Activated naive CD4-positive, alpha-beta T cell (primary cell): ENCODE data around the gene CXCL12.

Source experiments
- DNase-seq, 4 experiments: peaks; one replicate each; lab custom pipeline; 2025; lab: John Stamatoyannopoulos, UW

CXCL12 gene

DNA sequence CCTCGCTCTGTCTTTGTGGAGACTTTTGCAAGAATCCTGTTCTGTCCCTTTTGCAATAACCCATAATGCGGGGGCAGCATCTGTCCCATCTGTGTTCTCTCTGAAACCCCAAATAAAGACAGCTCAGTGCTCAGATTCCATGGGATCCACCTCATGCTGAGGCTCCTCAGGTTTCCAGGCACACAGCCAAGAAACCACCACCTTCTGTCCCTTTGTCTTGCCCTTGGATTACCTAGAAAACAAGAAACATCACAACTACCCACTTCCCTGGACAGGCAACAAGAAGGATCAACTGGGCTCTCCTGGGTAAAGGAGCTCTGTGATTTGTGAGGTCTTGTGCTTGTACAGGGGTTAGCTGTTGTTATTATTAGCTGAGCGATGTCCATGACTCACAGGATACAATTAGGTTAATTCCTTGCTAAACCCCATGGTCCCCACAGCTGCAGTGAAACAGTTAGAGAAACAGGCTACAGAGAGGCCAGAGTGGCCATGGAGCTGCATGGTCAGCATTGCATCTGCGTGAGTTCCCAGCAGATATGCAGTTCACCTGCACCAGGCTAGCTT, 50.2 kb downstream of the CXCL12 start:
- no peak for DNase-seq

DNA sequence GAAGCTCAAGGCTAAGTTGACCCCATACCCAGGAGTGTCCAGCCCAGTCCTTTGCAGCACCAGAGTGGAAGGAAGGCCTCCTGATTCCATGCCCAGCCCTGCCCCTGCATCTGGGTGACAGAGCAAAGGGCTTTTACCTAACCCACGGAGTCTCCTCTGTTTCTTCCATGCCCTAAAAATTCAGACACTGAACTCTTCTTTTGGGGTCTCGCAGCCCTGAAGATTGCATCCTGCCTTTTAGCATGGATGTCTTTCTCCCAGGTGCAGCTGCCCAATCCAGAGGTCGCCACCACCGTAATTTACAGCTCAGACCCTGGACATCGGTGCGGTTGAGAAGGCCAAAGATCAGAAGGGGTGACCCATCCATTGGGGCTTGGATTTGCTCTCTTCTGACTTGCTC, 50.8 kb downstream of the CXCL12 start:
- DNase-seq: no peak

DNA sequence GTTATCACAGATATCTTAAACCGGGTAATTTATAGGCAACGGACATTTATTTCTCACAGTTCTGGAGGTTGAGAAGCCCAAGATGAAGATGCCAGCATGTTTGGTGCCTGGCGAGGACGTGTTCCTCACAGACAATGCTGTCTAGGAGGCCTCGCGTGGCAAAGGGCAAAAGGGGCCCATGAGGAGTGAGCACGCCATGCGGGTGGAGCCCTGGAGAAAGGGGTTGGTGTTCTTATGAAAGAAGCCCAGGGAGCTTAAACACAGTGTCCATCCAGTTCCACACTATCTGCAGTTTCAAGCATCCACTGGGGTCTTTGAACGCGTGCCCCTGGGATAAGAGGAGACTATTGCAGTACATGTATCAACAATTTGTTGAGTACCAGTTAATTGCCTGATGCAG, 51.4 kb downstream of the CXCL12 start:
- no peak for DNase-seq

DNA sequence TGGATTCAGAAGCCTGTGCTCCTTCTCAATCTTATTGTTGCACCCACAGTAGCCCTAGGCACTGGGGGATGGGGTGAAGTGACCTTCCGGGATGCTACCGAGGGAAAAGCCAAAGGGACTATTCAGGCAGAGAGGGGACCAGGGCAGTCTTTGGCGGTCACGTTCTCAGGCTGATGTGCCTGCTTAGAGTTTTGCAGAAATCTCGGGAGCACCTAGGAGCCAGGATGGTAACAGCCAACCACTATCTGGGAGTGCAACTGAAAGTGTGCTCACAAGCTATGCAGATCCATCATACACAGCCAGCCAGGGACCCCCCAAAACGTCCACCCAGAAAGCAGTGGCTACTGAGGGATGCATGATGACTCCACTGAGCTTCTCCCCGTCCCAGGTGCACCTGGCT, 52.4 kb downstream of the CXCL12 start:
- no peak for DNase-seq

DNA sequence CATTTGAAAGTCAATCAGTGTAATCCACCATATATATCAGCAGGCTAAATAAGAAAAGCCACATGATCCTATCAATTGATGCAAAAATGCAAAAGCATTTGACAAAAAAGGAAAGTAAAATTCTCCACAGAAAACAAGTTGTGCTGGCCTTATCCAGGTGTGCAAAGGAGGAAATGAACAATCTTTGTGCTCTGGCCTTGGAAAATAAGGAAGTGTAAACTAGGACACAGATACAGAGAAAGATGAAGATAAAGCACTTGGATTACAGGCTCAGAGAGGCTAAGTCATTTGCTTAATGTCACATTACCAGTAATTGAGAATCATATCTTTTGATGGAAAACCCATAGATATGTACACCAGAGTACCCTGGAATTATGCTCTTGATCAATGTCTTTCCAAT, 54.5 kb downstream of the CXCL12 start:
- DNase-seq: no peak

DNA sequence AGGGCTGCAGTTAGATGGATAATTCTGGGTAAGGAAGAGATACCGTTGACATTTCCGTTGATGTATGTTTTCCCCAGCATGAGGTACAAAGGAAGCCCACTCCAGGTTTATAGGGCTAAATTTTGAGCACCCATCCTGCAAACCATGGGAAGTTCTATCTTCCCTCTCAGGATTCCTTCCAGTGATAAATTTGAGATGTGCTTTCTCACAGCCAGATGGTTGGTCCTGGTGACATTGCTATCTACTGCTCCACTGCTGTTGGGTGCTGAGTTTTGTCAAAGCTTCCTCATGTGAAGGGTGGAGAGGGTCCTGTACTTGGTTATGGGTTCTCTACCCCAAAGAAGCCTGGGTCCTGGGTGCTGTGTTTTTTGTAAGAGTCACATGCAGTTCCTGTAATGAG, 57.4 kb downstream of the CXCL12 start:
- DNase-seq: no peak
